ENCODE data around the gene ZCCHC2. TPM values are rescaled to one million over a fixed set of nuclear protein-coding genes. Genes with fewer than 3 reads are reported as not detected.
A peak's percentile ranks its signal among the peaks of the same experiment; 100 is the strongest.

Gene ZCCHC2
- total and polyA plus RNA-seq, 9 donors: 6.0 to 9.8 (median 7.6) TPM

- no peaks in the 10 kb centered on the region for H3K9me3 ChIP-seq (replicated peaks; ENCODE audit: control insufficient read depth, low read depth, low read length)
- H3K27ac ChIP-seq (ENCODE audit: low read length): no peak overlapping the region
- H3K4me1 ChIP-seq (ENCODE audit: control insufficient read depth, insufficient read depth, low read length): no peaks in the 10 kb centered on the region
- no peak for DNase-seq
- H3K27me3 ChIP-seq (ENCODE audit: control insufficient read depth, insufficient read depth, low read length): no peaks in the 10 kb centered on the region
- H3K36me3 ChIP-seq (ENCODE audit: control insufficient read depth, insufficient read depth, low read length): no peaks in the 10 kb centered on the region
- WGBS (ENCODE audit: insufficient coverage): 91% methylated on average over 1 of the region's 8 CpGs
- no peak overlapping the region for H3K4me3 ChIP-seq (ENCODE audit: low read length)
These were observed 95.2 kb downstream of the ZCCHC2 start for GRCh38 chr18:62617793-62618591.

DNA sequence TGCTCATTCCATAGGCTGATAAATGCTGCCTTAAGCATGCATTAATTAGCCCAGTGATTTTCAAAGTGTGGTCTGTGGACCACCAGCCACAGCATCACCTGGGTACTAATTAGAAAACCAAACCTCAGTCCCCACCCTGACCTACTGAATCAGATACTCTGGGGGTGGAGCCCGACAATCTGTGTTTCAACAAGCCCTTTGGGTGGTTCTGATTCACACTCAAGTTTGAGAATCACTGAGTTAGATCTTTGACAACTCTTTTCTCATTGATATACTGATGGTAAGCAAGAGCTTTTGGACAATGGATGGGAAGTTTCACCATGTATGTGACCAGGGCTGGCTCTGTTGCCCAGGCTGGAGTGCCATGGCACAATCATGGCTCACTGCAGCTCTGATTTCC, 95.9 kb downstream of the ZCCHC2 start:
- no peaks in the 10 kb centered on the region for H3K9me3 ChIP-seq (replicated peaks; ENCODE audit: control insufficient read depth, low read depth, low read length)
- H3K27ac ChIP-seq (ENCODE audit: low read length): no peak overlapping the region
- H3K27me3 ChIP-seq (ENCODE audit: control insufficient read depth, insufficient read depth, low read length): no peaks in the 10 kb centered on the region
- H3K36me3 ChIP-seq (ENCODE audit: control insufficient read depth, insufficient read depth, low read length): no peaks in the 10 kb centered on the region
- no CpG with 5 or more reads among the region's 1 CpG for WGBS (ENCODE audit: insufficient coverage)
- H3K4me3 ChIP-seq (ENCODE audit: low read length): no peak overlapping the region
- no peak for DNase-seq
- no peaks in the 10 kb centered on the region for H3K4me1 ChIP-seq (ENCODE audit: control insufficient read depth, insufficient read depth, low read length)

DNA sequence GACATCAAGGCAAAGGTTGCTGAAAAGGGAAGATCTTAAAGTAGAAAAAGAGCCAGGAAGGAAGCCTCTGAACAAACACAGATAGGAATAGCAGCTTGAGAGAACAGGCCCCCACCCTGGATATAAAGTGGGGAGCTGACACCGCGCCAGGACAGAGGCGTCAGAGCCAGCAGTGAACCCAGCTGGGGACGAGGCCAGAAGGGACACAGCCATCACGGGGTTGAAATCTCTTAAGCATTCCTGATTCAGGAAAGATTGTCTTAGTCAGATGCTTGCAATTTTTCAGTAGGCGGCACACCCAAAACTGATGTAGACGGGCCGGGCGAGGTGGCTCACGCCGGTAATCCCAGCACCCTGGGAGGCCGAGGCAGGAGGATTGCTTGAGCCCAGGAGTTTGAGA, 98.7 kb downstream of the ZCCHC2 start:
- Histone ChIP-seq H3K36me3 (ENCODE audit: control insufficient read depth, insufficient read depth, low read length) (no peaks in the 10 kb centered on the region), H3K27me3 (ENCODE audit: control insufficient read depth, insufficient read depth, low read length) (no peaks in the 10 kb centered on the region), H3K27ac (ENCODE audit: low read length) (no peak overlapping the region), H3K4me1 (ENCODE audit: control insufficient read depth, insufficient read depth, low read length) (peaks cover 4% of the 10 kb centered on the region), H3K9me3 (replicated peaks; ENCODE audit: control insufficient read depth, low read depth, low read length) (no peaks in the 10 kb centered on the region), H3K4me3 (ENCODE audit: low read length) (no peak overlapping the region)
- WGBS (ENCODE audit: insufficient coverage): 74% methylated on average over 12 of the region's 12 CpGs
- peak; percentile 25 for DNase-seq

DNA sequence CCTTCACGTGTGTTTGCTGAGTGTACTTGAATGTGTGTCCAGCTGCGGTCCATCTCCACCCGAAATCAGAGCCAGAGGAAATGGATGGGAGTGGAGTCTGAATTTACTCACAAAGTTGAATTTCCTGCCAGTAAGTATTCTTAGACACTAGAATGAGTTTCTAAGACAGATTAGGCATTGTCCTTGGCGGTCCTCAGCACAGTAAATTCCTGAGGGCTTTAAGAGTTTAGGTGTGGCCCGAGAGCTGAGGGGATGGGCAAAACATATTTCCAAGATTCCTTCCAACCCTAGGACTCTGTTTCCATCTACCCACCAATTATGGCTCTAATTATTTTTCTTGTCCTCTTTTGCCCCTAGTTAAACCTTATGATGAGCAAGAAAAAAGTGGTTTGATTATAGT, 102.2 kb downstream of the ZCCHC2 start:
- Histone ChIP-seq H3K27ac (ENCODE audit: low read length) (no peak overlapping the region), H3K9me3 (replicated peaks; ENCODE audit: control insufficient read depth, low read depth, low read length) (no peaks in the 10 kb centered on the region), H3K4me3 (ENCODE audit: low read length) (no peak overlapping the region), H3K4me1 (ENCODE audit: control insufficient read depth, insufficient read depth, low read length) (peaks cover 4% of the 10 kb centered on the region), H3K27me3 (ENCODE audit: control insufficient read depth, insufficient read depth, low read length) (no peaks in the 10 kb centered on the region), H3K36me3 (ENCODE audit: control insufficient read depth, insufficient read depth, low read length) (no peaks in the 10 kb centered on the region)
- DNase-seq: peak; percentile 89
- no CpG with 5 or more reads among the region's 5 CpGs for WGBS (ENCODE audit: insufficient coverage)

Other genes starting within 250 kb of the ZCCHC2 start
- gene TNFRSF11A, start 197.7 kb upstream of the ZCCHC2 start, total RNA-seq: 2.0 TPM
- 1 to 10 TPM; 2.6 to 3.8 (median 3.1) TPM for gene TNFRSF11A, start 197.7 kb upstream of the ZCCHC2 start, polyA plus RNA-seq (ENCODE audit: insufficient read depth in 1 of 8, insufficient read length in 8 of 8, low replicate concordance in 1 of 8)
- gene PHLPP1, start 192.5 kb downstream of the ZCCHC2 start, total RNA-seq: 7.5 TPM
- 10 to 100 TPM in 3 of 8 donors, 1 to 10 TPM in 5; 6.3 to 11.3 (median 9.9) TPM for gene PHLPP1, start 192.5 kb downstream of the ZCCHC2 start, polyA plus RNA-seq (ENCODE audit: insufficient read depth in 1 of 8, insufficient read length in 8 of 8, low replicate concordance in 1 of 8)

Measured in muscle of leg (tissue), 11 donors.